IMR-90 (cell line): ENCODE results near the gene TMED10. TPM values are rescaled to one million over a fixed set of nuclear protein-coding genes. Genes with fewer than 3 reads are reported as not detected.

ENCODE experiments used
- ATAC-seq: fragments of 200-7000 bp; cut with Tn5 transposase; 2 replicates; pipeline ENCODE4 v1.9.1; 2020; ENCODE audit warnings: low read depth, mild to moderate bottlenecking, moderate library complexity
- BruUV-seq: library from RNA; stranded (reverse); fragments of 400-500 nt; replicated peaks from 2 replicates; lab custom pipeline; 2021; lab: Mats Ljungman, UMichigan
- CTCF ChIA-PET: fragments of 300-600 bp; formaldehyde crosslinking; extraction: SDS; loops from one replicate; lab custom pipeline; 2021; ENCODE audit warnings: antibody characterized with exemption; lab: Yijun Ruan, JAX
- POLR2A ChIA-PET: fragments of 300-600 bp; sonication (Branson Sonifier 250); formaldehyde crosslinking; loops from one replicate; lab custom pipeline; 2022; ENCODE audit warnings: antibody characterized with exemption; ENCODE audit not compliant: unreplicated experiment; lab: Charles Lee
- DNase-seq: peaks from one replicate; pipeline ENCODE4 v3.0.0; 2013
- H2AFZ ChIP-seq: replicated peaks from 2 replicates; pipeline ENCODE3; 2013; ENCODE audit warnings: low read length, mild to moderate bottlenecking; ENCODE audit not compliant: poor library complexity
- H2AK5ac ChIP-seq: 2 replicates; pipeline ENCODE4 v1.6.1; 2013; ENCODE audit warnings: low read depth, low read length, inconsistent platforms
- H2AK9ac ChIP-seq: replicated peaks from 2 replicates; pipeline ENCODE3; 2013; ENCODE audit warnings: mild to moderate bottlenecking, low read depth, low read length, moderate library complexity; ENCODE audit not compliant: poor library complexity
- H2BK120ac ChIP-seq: 2 replicates; pipeline ENCODE4 v1.6.1; 2013; ENCODE audit warnings: low read depth, low read length, inconsistent platforms
- H2BK15ac ChIP-seq: 3 replicates; pipeline ENCODE4 v1.6.1; 2013; ENCODE audit warnings: low read depth, low read length, inconsistent platforms
- H2BK20ac ChIP-seq: 2 replicates; pipeline ENCODE4 v1.6.1; 2013; ENCODE audit warnings: low read depth, mild to moderate bottlenecking, inconsistent platforms, low read length, moderate library complexity
- H2BK5ac ChIP-seq: 2 replicates; pipeline ENCODE4 v1.6.1; 2013; ENCODE audit warnings: mild to moderate bottlenecking, low read depth, low read length, inconsistent platforms; ENCODE audit not compliant: poor library complexity, severe bottlenecking
- H3K14ac ChIP-seq: replicated peaks from 2 replicates; pipeline ENCODE4 v1.6.1; 2013; ENCODE audit warnings: low read depth, low read length, inconsistent platforms
- H3K18ac ChIP-seq: 2 replicates; pipeline ENCODE4 v1.6.1; 2013; ENCODE audit warnings: low read depth, low read length, control low read depth
- H3K23ac ChIP-seq: 2 replicates; pipeline ENCODE4 v1.6.1; 2013; ENCODE audit warnings: low read depth, low read length, inconsistent platforms
- H3K27ac ChIP-seq: 2 replicates; pipeline ENCODE4 v1.5.1; 2013; ENCODE audit warnings: mild to moderate bottlenecking, control low read depth, low read length; ENCODE audit not compliant: insufficient read depth
- H3K27me3 ChIP-seq: 2 replicates; pipeline ENCODE4 v1.6.1; 2013; ENCODE audit warnings: low read length; ENCODE audit not compliant: control insufficient read depth, insufficient read depth
- H3K36me3 ChIP-seq: 2 replicates; pipeline ENCODE4 v1.6.1; 2013; ENCODE audit warnings: low read length, mixed read lengths; ENCODE audit not compliant: control insufficient read depth, insufficient read depth
- H3K4ac ChIP-seq: 2 replicates; pipeline ENCODE4 v1.6.1; 2013; ENCODE audit warnings: low read depth, low read length, inconsistent platforms
- H3K4me1 ChIP-seq: 2 replicates; pipeline ENCODE4 v1.6.1; 2013; ENCODE audit warnings: low read length, mixed read lengths; ENCODE audit not compliant: control insufficient read depth, insufficient read depth
- H3K4me2 ChIP-seq: 2 replicates; pipeline ENCODE4 v1.6.1; 2013; ENCODE audit warnings: low read depth, mild to moderate bottlenecking, control low read depth, low read length, moderate library complexity
- H3K4me3 ChIP-seq: 2 replicates; pipeline ENCODE4 v1.5.1; 2013; ENCODE audit warnings: low read depth, mild to moderate bottlenecking, control low read depth, low read length, moderate library complexity; ENCODE audit not compliant: insufficient read depth
- H3K56ac ChIP-seq: 2 replicates; pipeline ENCODE4 v1.6.1; 2013; ENCODE audit warnings: low read length, inconsistent platforms; ENCODE audit not compliant: insufficient read depth; ENCODE audit errors: extremely low read depth
- H3K79me1 ChIP-seq, 2 experiments: 2 replicates each; pipeline ENCODE4 v1.6.1; 2013; ENCODE audit warnings: low read length in 2 of 2, inconsistent platforms in 1 of 2, low read depth in 1 of 2
- H3K9ac ChIP-seq: 2 replicates; pipeline ENCODE4 v1.6.1; 2013; ENCODE audit warnings: low read depth, low read length, control low read depth
- H3K9me1 ChIP-seq: 2 replicates; pipeline ENCODE4 v1.6.1; 2013; ENCODE audit warnings: low read length, inconsistent platforms; ENCODE audit not compliant: insufficient read depth
- H3K9me3 ChIP-seq: 2 replicates; pipeline ENCODE4 v1.6.1; 2013; ENCODE audit warnings: low read length; ENCODE audit not compliant: control insufficient read depth, insufficient read depth
- H4K20me1 ChIP-seq: 2 replicates; pipeline ENCODE4 v1.6.1; 2013; ENCODE audit warnings: low read length, inconsistent platforms; ENCODE audit not compliant: insufficient read depth
- H4K5ac ChIP-seq: 2 replicates; pipeline ENCODE4 v1.6.1; 2013; ENCODE audit warnings: mild to moderate bottlenecking, low read depth, low read length, control low read depth
- H4K8ac ChIP-seq, 2 experiments: 2 replicates each; pipeline ENCODE4 v1.6.1; 2013; ENCODE audit warnings: low read depth in 2 of 2, low read length in 2 of 2, control low read depth in 1 of 2, inconsistent platforms in 1 of 2
- H4K91ac ChIP-seq: 2 replicates; pipeline ENCODE4 v1.6.1; 2013; ENCODE audit warnings: low read depth, low read length, inconsistent platforms; ENCODE audit not compliant: insufficient read depth
- MAFK ChIP-seq: IDR thresholded peaks from 2 replicates; pipeline ENCODE4 v1.6.1; 2012; ENCODE audit warnings: low read depth, low read length, improper control_type of control experiment
- WGBS, 2 experiments: methylation state at CpG; one replicate each; pipeline versions ENCODE4 v1.1.5 to v1.1.7; 2013; ENCODE audit warnings: missing lambda C conversion rate in 2 of 2; ENCODE audit not compliant: insufficient read length in 1 of 2; ENCODE audit errors: extremely low coverage in 2 of 2; 5-methylcytosine and 5-hydroxymethylcytosine counted together
- dilution Hi-C: fragments of 300-500 bp; cut with HindIII; formaldehyde crosslinking; loops from one replicate; pipeline ENCODE4 v1.14.3; 2018; ENCODE audit warnings: low sequenced_read_pairs; ENCODE audit not compliant: unreplicated experiment
- in situ Hi-C: fragments of 300-500 bp; cut with MboI; formaldehyde crosslinking; loops from 3 replicates; pipeline ENCODE4 v1.14.3; 2019; ENCODE audit warnings: low sequenced_read_pairs, inconsistent platforms, mixed read lengths
- intact Hi-C: fragments of 100-400 bp; cut with micrococcal nuclease; formaldehyde crosslinking; loops from 2 replicates; pipeline ENCODE4 v1.10.0; 2022
- polyA plus RNA-seq, 3 experiments: library from polyadenylated mRNA; depleted of rRNA; stranded (reverse); fragments of >200 nt; gene quantifications; 2 replicates each; pipeline ENCODE4 v1.2.3, GENCODE V29; 2012; ENCODE audit warnings: low replicate concordance in 1 of 3
- total RNA-seq: library from RNA; depleted of rRNA; stranded (reverse); fragments of >200 nt; gene quantifications from 2 replicates; pipeline ENCODE4 v1.2.3, GENCODE V29; 2012

The TMED10 gene
- total and polyA plus RNA-seq, 2 of the 4 experiments (the other 2 are of a cell fraction), result 254 to 441 TPM

- H3K56ac ChIP-seq, result peak overlapping the region; percentile 61
- peak overlapping the region; percentile 94 for H3K27ac ChIP-seq
- H3K4me2 ChIP-seq, result peak overlapping the region; percentile 99
- H4K5ac ChIP-seq, result peak overlapping the region; percentile 75
- no peaks in the 10 kb centered on the region for H3K9me1 ChIP-seq
- H3K14ac ChIP-seq, result peak overlapping the region; percentile 55
- no peaks in the 10 kb centered on the region for H3K9me3 ChIP-seq
- peaks cover 9 to 42% of the 10 kb centered on the region in 2 experiments for H3K79me1 ChIP-seq
- peak overlapping the region; percentile 97 for H3K4ac ChIP-seq
- peaks cover 33% of the 10 kb centered on the region; the same call in 1 of the 2 replicates for H4K20me1 ChIP-seq
- peak overlapping the region; percentile 89 for H2AFZ ChIP-seq
- peak overlapping the region; percentile 58; the same call in 1 of the 2 replicates for H3K23ac ChIP-seq
- H3K4me1 ChIP-seq, result peaks cover 2% of the 10 kb centered on the region; the same call in 1 of the 2 replicates
- H2BK5ac ChIP-seq, result peak overlapping the region; percentile 77
- ChIA-PET CTCF (interaction anchor here (0.6 kb wide), 1 partner anchor 83 kb away, joined by 4 read pairs; no protein-coding TSS in a partner anchor), POLR2A (interaction anchor here (0.5 to 0.7 kb wide), 2 partner anchors 98 to 303 kb away, joined by 3 read pairs; no protein-coding TSS in a partner anchor)
- dilution Hi-C loops, result no loop called here
- ATAC-seq (no peak), DNase-seq (peak; percentile 35)
- no peaks in the 10 kb centered on the region for H3K36me3 ChIP-seq
- peak overlapping the region; percentile 75 for H3K4me3 ChIP-seq
- H4K91ac ChIP-seq, result no peak overlapping the region; the same call in 1 of the 2 replicates
- H3K27me3 ChIP-seq, result no peaks in the 10 kb centered on the region
- H2BK20ac ChIP-seq, result no peak overlapping the region
- peak overlapping the region; percentile 82 for H2AK9ac ChIP-seq
- H2BK15ac ChIP-seq, result no peak overlapping the region
- no TSS peak for BruUV-seq
- in situ Hi-C loops, result no loop called here
- TF ChIP-seq MAFK, result no peak
- H2BK120ac ChIP-seq, result no peak overlapping the region
- peak overlapping the region; percentile 99 for H3K9ac ChIP-seq
- intact Hi-C loops, result loop anchor here (1.0 to 5.0 kb wide), 2 partner anchors 84 to 102 kb away; partner anchors contain the start of gene FOS
- 0% methylated on average over 8 of the region's 10 CpGs; no CpG with 5 or more reads in 1 of the 2 experiments for WGBS, 2 experiments
- peak overlapping the region; percentile 67 for H2AK5ac ChIP-seq
- H4K8ac ChIP-seq, result peak overlapping the region; percentile 84 to 98; a peak in 3 of 4 replicates
- no peak overlapping the region for H3K18ac ChIP-seq
These were observed 703 bp downstream of the TMED10 start for GRCh38 chr14:75175677-75176141.
